T-helper 1 cell treated with Interleukin-12 subunit alpha and Interleukin-12 subunit beta and Interleukin-4 antibody, amounts not matched to agents 30 ng/mL and 1 ng/mL, for 36 hours (primary cell): ENCODE results near the gene COX18. TPM values are rescaled to one million over a fixed set of nuclear protein-coding genes. Genes with fewer than 3 reads are reported as not detected.

ENCODE experiments used
- intact Hi-C: fragments of 100-400 bp; cut with micrococcal nuclease; formaldehyde crosslinking; loops from one replicate; pipeline ENCODE4 v1.15.1; 2024
- total RNA-seq: library from RNA; stranded (reverse); gene quantifications from 2 replicates; pipeline ENCODE4 v1.2.3, GENCODE V29; 2022

Gene COX18
- total RNA-seq = 17.3 and 17.7 TPM in 2 replicates

- intact Hi-C loops = loop anchor here (1.0 to 10.0 kb wide), 8 partner anchors 17 to 1378 kb away; partner anchors contain the start of genes AREG and MTHFD2L
Observed at GRCh38 chr4:73069338-73070073, at the start of gene COX18. Gene COX18 (minus strand): TSS chr4:73069716. CDS start chr4:73069649, 67 bp downstream.

GRCh38 chr4:73109493-73109892, 40.0 kb upstream of the COX18 start:
- intact Hi-C loops = no loop called here

GRCh38 chr4:73104695-73105094, 35.2 kb upstream of the COX18 start:
- intact Hi-C loops = no loop called here

- intact Hi-C loops = loop anchor here (1.0 kb wide), 1 partner anchor 10 kb away; no protein-coding TSS in a partner anchor
Observed at GRCh38 chr4:73103799-73104503, 34.4 kb upstream of the COX18 start.

GRCh38 chr4:73099143-73099542, 29.6 kb upstream of the COX18 start:
- intact Hi-C loops = no loop called here

- intact Hi-C loops = no loop called here
Observed at GRCh38 chr4:73098713-73099112, 29.2 kb upstream of the COX18 start.

- intact Hi-C loops = no loop called here
Observed at GRCh38 chr4:73098016-73098415, 28.5 kb upstream of the COX18 start.

- intact Hi-C loops = no loop called here
Observed at GRCh38 chr4:73092868-73093267, 23.4 kb upstream of the COX18 start.

GRCh38 chr4:73090738-73091137, 21.2 kb upstream of the COX18 start:
- intact Hi-C loops = no loop called here

GRCh38 chr4:73087871-73088270, 18.4 kb upstream of the COX18 start:
- intact Hi-C loops = no loop called here

GRCh38 chr4:73086095-73086868, 16.8 kb upstream of the COX18 start:
- intact Hi-C loops = loop anchor here (1.0 kb wide), 3 partner anchors 17 to 171 kb away; partner anchors contain the start of gene COX18

- intact Hi-C loops = loop anchor here (2.0 kb wide), 1 partner anchor 16 kb away; no protein-coding TSS in a partner anchor
Observed at GRCh38 chr4:73080789-73081188, 11.3 kb upstream of the COX18 start.

GRCh38 chr4:73075832-73076231, 6.3 kb upstream of the COX18 start:
- intact Hi-C loops = no loop called here

- intact Hi-C loops = no loop called here
Observed at GRCh38 chr4:73070074-73070390, 516 bp upstream of the COX18 start.

- intact Hi-C loops = loop anchor here (1.0 to 10.0 kb wide), 8 partner anchors 18 to 1379 kb away; partner anchors contain the start of genes AREG and MTHFD2L
Observed at GRCh38 chr4:73068491-73069337, 802 bp downstream of the COX18 start.

GRCh38 chr4:73067971-73068394, 1.5 kb downstream of the COX18 start:
- intact Hi-C loops = loop anchor here (2.0 to 10.0 kb wide), 5 partner anchors 29 to 1379 kb away; partner anchors contain the start of genes AREG and MTHFD2L

- intact Hi-C loops = loop anchor here (5.0 to 10.0 kb wide), 4 partner anchors 540 to 1380 kb away; partner anchors contain the start of genes AREG and MTHFD2L
Observed at GRCh38 chr4:73066928-73067327, 2.6 kb downstream of the COX18 start.

GRCh38 chr4:73066445-73066844, 3.1 kb downstream of the COX18 start:
- intact Hi-C loops = loop anchor here (5.0 to 10.0 kb wide), 4 partner anchors 539 to 1381 kb away; partner anchors contain the start of genes AREG and MTHFD2L

GRCh38 chr4:73064536-73064935, 5.0 kb downstream of the COX18 start:
- intact Hi-C loops = loop anchor here (10.0 kb wide), 1 partner anchor 1330 kb away; no protein-coding TSS in a partner anchor

GRCh38 chr4:73055241-73055897, 14.1 kb downstream of the COX18 start:
- intact Hi-C loops = no loop called here
